Measurements from ENCODE around the gene TCEA2.

DNA sequence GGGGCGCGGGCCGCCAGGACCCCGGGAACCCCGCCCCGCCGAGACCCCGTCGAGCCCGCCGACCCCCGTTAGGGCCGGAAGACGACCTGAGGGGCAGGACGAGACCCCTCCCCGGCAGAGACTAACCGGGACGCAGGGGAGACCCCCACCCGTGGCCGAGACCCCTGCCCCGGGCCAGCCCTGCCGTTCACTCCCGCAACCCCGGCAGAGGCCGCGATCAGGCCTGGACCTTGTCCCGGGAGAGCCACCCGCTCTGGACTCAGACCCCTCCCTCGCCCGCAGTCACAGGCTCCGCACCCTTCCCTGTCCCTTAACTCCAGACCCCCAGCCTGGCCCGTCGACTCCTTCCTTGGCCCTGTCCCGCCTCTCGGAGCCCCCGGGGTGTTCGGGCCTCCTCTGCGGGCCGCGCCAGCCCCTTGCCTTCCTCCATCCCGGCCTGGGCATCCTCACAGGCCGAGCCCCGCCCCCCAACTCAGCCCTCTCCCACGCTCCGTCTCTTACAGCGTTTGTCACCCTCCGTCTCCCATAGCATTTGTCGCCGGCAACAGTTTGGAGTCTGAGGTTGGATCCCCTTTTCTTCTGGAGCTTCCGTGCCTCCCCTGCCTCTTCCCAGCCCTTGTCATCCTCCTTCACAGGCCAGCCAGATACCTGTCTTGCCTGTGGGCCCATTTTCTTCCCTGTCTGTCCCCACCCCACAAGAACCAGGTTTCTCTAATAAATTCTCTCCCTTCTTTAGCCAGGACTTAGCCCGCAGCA lies 569 bp downstream of the TCEA2 start:
- TF ChIP-seq HDGF (IDR thresholded peaks at IDR 0.05) = no peak
- TF ChIP-seq ARID2 (IDR thresholded peaks at IDR 0.05) = no peak
- no peak for TF ChIP-seq GATAD2B (IDR thresholded peaks at IDR 0.05; ENCODE audit: borderline replicate concordance)
